AG20443 (cell line): Measurements from ENCODE around the gene MOB3A.
A peak's percentile ranks its signal among the peaks of the same experiment; 100 is the strongest.
"Not testable (repeated sequence)": the region's sequence is repeated elsewhere in the genome, so short reads cannot be mapped to it uniquely, and the experiment has no call there.

Source experiments
- DNase-seq: peaks from one replicate; pipeline ENCODE4 v3.0.0; 2012; ENCODE audit warnings: low spot score, mixed read lengths

MOB3A gene

GRCh38 chr19:2108251-2109016 lies 12.3 kb upstream of the MOB3A start:
- DNase-seq = no peak

- no peak for DNase-seq
Observed at GRCh38 chr19:2103045-2103707, 7.0 kb upstream of the MOB3A start.

- DNase-seq = no peak
Observed at GRCh38 chr19:2101417-2102335, 5.5 kb upstream of the MOB3A start.

- no peak for DNase-seq
Observed at GRCh38 chr19:2100719-2101061, 4.6 kb upstream of the MOB3A start.

GRCh38 chr19:2099937-2100718 lies 4.0 kb upstream of the MOB3A start:
- no peak for DNase-seq

GRCh38 chr19:2099054-2099501 lies 3.0 kb upstream of the MOB3A start:
- DNase-seq = no peak

GRCh38 chr19:2097886-2098327 lies 1.8 kb upstream of the MOB3A start:
- DNase-seq = no peak

- DNase-seq = no peak
Observed at GRCh38 chr19:2097203-2097885, 1.2 kb upstream of the MOB3A start.

- peak; percentile 99 for DNase-seq
Observed at GRCh38 chr19:2096480-2097202, 515 bp upstream of the MOB3A start, which contains the start of gene IZUMO4. IZUMO4 (plus strand) TSS chr19:2096915; CDS start chr19:2096946, 31 bp downstream.

- DNase-seq = not testable (repeated sequence)
Observed at GRCh38 chr19:2091926-2092525, 4.1 kb downstream of the MOB3A start.

GRCh38 chr19:2089727-2090053 lies 6.4 kb downstream of the MOB3A start:
- no peak for DNase-seq

- DNase-seq = no peak
Observed at GRCh38 chr19:2089001-2089711, 7.0 kb downstream of the MOB3A start.

- no peak for DNase-seq
Observed at GRCh38 chr19:2087621-2088100, 8.5 kb downstream of the MOB3A start.

- not testable (repeated sequence) for DNase-seq
Observed at GRCh38 chr19:2086695-2087620, 9.2 kb downstream of the MOB3A start.

GRCh38 chr19:2084993-2085720 lies 11.0 kb downstream of the MOB3A start:
- DNase-seq = no peak

GRCh38 chr19:2083174-2083854 lies 12.8 kb downstream of the MOB3A start:
- DNase-seq = no peak
